NOMO-1 treated with DMSO at 0.1 percent for 48 hours (cell line): ENCODE measurements around the gene CNBD2.
A peak's percentile ranks its signal among the peaks of the same experiment; 100 is the strongest.
"Not testable (repeated sequence)": the region's sequence is repeated elsewhere in the genome, so short reads cannot be mapped to it uniquely, and the experiment has no call there.

Source experiments
- DNase-seq: peaks from one replicate; lab custom pipeline; 2025; ENCODE audit not compliant: unreplicated experiment; lab: John Stamatoyannopoulos, UW

Gene CNBD2

GRCh38 chr20:35967979-35968640 lies at the start of gene CNBD2:
CNBD2 (plus strand) TSS chr20:35968590; CDS start chr20:35968763, 173 bp downstream.
- no peak for DNase-seq

GRCh38 chr20:35920523-35920922 lies 47.9 kb upstream of the CNBD2 start:
- DNase-seq, result no peak

- no peak for DNase-seq
Measured at GRCh38 chr20:35929301-35929700, 39.1 kb upstream of the CNBD2 start.

- DNase-seq, result no peak
Measured at GRCh38 chr20:35934050-35934449, 34.3 kb upstream of the CNBD2 start.

- DNase-seq, result no peak
Measured at GRCh38 chr20:35939264-35939663, 29.1 kb upstream of the CNBD2 start.

GRCh38 chr20:35941620-35942019 lies 26.8 kb upstream of the CNBD2 start:
- no peak for DNase-seq

- DNase-seq, result no peak
Measured at GRCh38 chr20:35942243-35942642, 26.1 kb upstream of the CNBD2 start.

GRCh38 chr20:35947489-35947888 lies 20.9 kb upstream of the CNBD2 start:
- DNase-seq, result no peak

GRCh38 chr20:35947907-35948306 lies 20.5 kb upstream of the CNBD2 start:
- DNase-seq, result no peak

- DNase-seq, result no peak
Measured at GRCh38 chr20:35950093-35950492, 18.3 kb upstream of the CNBD2 start.

GRCh38 chr20:35952080-35952479 lies 16.3 kb upstream of the CNBD2 start:
- DNase-seq, result not testable (repeated sequence)

- peak; percentile 86 for DNase-seq
Measured at GRCh38 chr20:35952480-35953386, 15.7 kb upstream of the CNBD2 start.

- peak; percentile 30 for DNase-seq
Measured at GRCh38 chr20:35953387-35954199, 14.8 kb upstream of the CNBD2 start.

GRCh38 chr20:35954200-35954906 lies 14.0 kb upstream of the CNBD2 start, which contains the start of gene SCAND1:
SCAND1 (minus strand) TSS chr20:35954502; CDS start chr20:35954284, 218 bp downstream.
- peak; percentile 94 for DNase-seq

- peak; percentile 43 for DNase-seq
Measured at GRCh38 chr20:35954907-35955251, 13.5 kb upstream of the CNBD2 start.

GRCh38 chr20:35956616-35957015 lies 11.8 kb upstream of the CNBD2 start:
- DNase-seq, result no peak

- DNase-seq, result not testable (repeated sequence)
Measured at GRCh38 chr20:35959291-35959690, 9.1 kb upstream of the CNBD2 start.

GRCh38 chr20:35963878-35964277 lies 4.5 kb upstream of the CNBD2 start:
- DNase-seq, result no peak

- no peak for DNase-seq
Measured at GRCh38 chr20:35968930-35969329, 540 bp downstream of the CNBD2 start.

GRCh38 chr20:35971981-35972380 lies 3.6 kb downstream of the CNBD2 start:
- no peak for DNase-seq

GRCh38 chr20:35972462-35972861 lies 4.1 kb downstream of the CNBD2 start:
- no peak for DNase-seq
